ENCODE data around the gene POLH. TPM values are rescaled to one million over a fixed set of nuclear protein-coding genes. Genes with fewer than 3 reads are reported as not detected.
A peak's percentile ranks its signal among the peaks of the same experiment; 100 is the strongest.

The POLH gene
- total RNA-seq, 4 donors from 2014 or later = 14.2 to 24.3 (median 17.0) TPM

- no peak overlapping the region for H3K4me3 ChIP-seq
- H3K4me1 ChIP-seq = peaks cover 45% of the 10 kb centered on the region
- no peaks in the 10 kb centered on the region for H3K9me3 ChIP-seq
- no peak for TF ChIP-seq POLR2AphosphoS5 (IDR thresholded peaks at IDR 0.05)
- TF ChIP-seq POLR2A (IDR thresholded peaks at IDR 0.05) = no peak
- no peak for TF ChIP-seq EP300 (IDR thresholded peaks at IDR 0.05)
- no peak for TF ChIP-seq CTCF (IDR thresholded peaks at IDR 0.05)
- peaks cover 10% of the 10 kb centered on the region for H3K36me3 ChIP-seq
- no peak for DNase-seq (ENCODE audit: low spot score in 2 of 2)
- H3K27me3 ChIP-seq = no peaks in the 10 kb centered on the region
- no peak overlapping the region for H3K27ac ChIP-seq
- 72% methylated on average over 9 of the region's 9 CpGs for WGBS
These were observed 58.8 kb downstream of the POLH start for GRCh38 chr6:43634702-43635303.

- no peak for TF ChIP-seq EP300 (IDR thresholded peaks at IDR 0.05)
- TF ChIP-seq CTCF (IDR thresholded peaks at IDR 0.05) = no peak
- TF ChIP-seq POLR2A (IDR thresholded peaks at IDR 0.05) = peak in 1 of 2 donors; percentile 57
- peak in 1 of 3 donors; percentile 61 for TF ChIP-seq POLR2AphosphoS5 (IDR thresholded peaks at IDR 0.05)
- peaks cover 18% of the 10 kb centered on the region for H3K36me3 ChIP-seq
- H3K4me1 ChIP-seq = peaks cover 39% of the 10 kb centered on the region
- H3K27me3 ChIP-seq = no peaks in the 10 kb centered on the region
- peak within 1 kb of the TSS; percentile 90 for H3K27ac ChIP-seq
- peak within 1 kb of the TSS; percentile 88 for H3K4me3 ChIP-seq
- H3K9me3 ChIP-seq = no peaks in the 10 kb centered on the region
- 4% methylated on average over 42 of the region's 48 CpGs for WGBS
- peak; percentile 89 to 90 for DNase-seq (ENCODE audit: low spot score in 2 of 2)
These were observed 59.7 kb downstream of the POLH start, which contains the start of gene MAD2L1BP for GRCh38 chr6:43635387-43636307. Gene MAD2L1BP (plus strand): TSS chr6:43635840. CDS start chr6:43635876, 36 bp downstream.

GRCh38 chr6:43636308-43636659, 60.3 kb downstream of the POLH start:
- 15% methylated on average over 7 of the region's 7 CpGs for WGBS
- H3K9me3 ChIP-seq = no peaks in the 10 kb centered on the region
- no peak for DNase-seq (ENCODE audit: low spot score in 2 of 2)
- peaks cover 38% of the 10 kb centered on the region for H3K4me1 ChIP-seq
- TF ChIP-seq POLR2A (IDR thresholded peaks at IDR 0.05) = no peak
- no peak for TF ChIP-seq POLR2AphosphoS5 (IDR thresholded peaks at IDR 0.05)
- TF ChIP-seq EP300 (IDR thresholded peaks at IDR 0.05) = no peak
- no peak for TF ChIP-seq CTCF (IDR thresholded peaks at IDR 0.05)
- H3K4me3 ChIP-seq = peak overlapping the region; percentile 88
- H3K36me3 ChIP-seq = peaks cover 22% of the 10 kb centered on the region
- H3K27me3 ChIP-seq = no peaks in the 10 kb centered on the region
- peak overlapping the region; percentile 90 for H3K27ac ChIP-seq

- H3K4me3 ChIP-seq = no peak overlapping the region
- H3K27me3 ChIP-seq = no peaks in the 10 kb centered on the region
- no peaks in the 10 kb centered on the region for H3K9me3 ChIP-seq
- no peak for DNase-seq (ENCODE audit: low spot score in 2 of 2)
- peaks cover 38% of the 10 kb centered on the region for H3K4me1 ChIP-seq
- 87% methylated on average over 16 of the region's 21 CpGs for WGBS
- H3K36me3 ChIP-seq = peaks cover 29% of the 10 kb centered on the region
- TF ChIP-seq POLR2A (IDR thresholded peaks at IDR 0.05) = no peak
- TF ChIP-seq EP300 (IDR thresholded peaks at IDR 0.05) = no peak
- no peak for TF ChIP-seq CTCF (IDR thresholded peaks at IDR 0.05)
- TF ChIP-seq POLR2AphosphoS5 (IDR thresholded peaks at IDR 0.05) = no peak
- H3K27ac ChIP-seq = peak overlapping the region; percentile 7
These were observed 64.2 kb downstream of the POLH start for GRCh38 chr6:43639984-43640800.
